HFFc6 (cell line): Measurements from ENCODE around the gene APOL6. TPM values are rescaled to one million over a fixed set of nuclear protein-coding genes. Genes with fewer than 3 reads are reported as not detected.

Experiments used
- DNase-seq: peaks from one replicate; pipeline ENCODE4 v3.0.0-alpha.2; 2018
- H3K27ac Mint-ChIP-seq: 2 replicates; pipeline ENCODE4 v1.8.0; 2020; ENCODE audit warnings: mild to moderate bottlenecking, mixed read lengths
- H3K27me3 Mint-ChIP-seq: 2 replicates; pipeline ENCODE4 v1.8.0; 2021; ENCODE audit warnings: mild to moderate bottlenecking, moderate library complexity, mixed read lengths; ENCODE audit not compliant: insufficient read depth
- H3K36me3 Mint-ChIP-seq: 2 replicates; pipeline ENCODE4 v1.8.0; 2021; ENCODE audit warnings: low read depth, mixed read lengths
- H3K4me1 Mint-ChIP-seq: 2 replicates; pipeline ENCODE4 v1.8.0; 2020; ENCODE audit warnings: low read depth, mixed read lengths
- H3K4me3 Mint-ChIP-seq: 2 replicates; pipeline ENCODE4 v1.8.0; 2020; ENCODE audit warnings: mild to moderate bottlenecking, moderate library complexity, mixed read lengths
- H3K9me3 Mint-ChIP-seq: 2 replicates; pipeline ENCODE4 v1.8.0; 2020; ENCODE audit warnings: mild to moderate bottlenecking, mixed read lengths
- total RNA-seq, 6 experiments: library from RNA; stranded (reverse); fragmentation: NEBNext Ultra II Directional; extraction: Animal tissue kit (Norgen Biotek cat#: 25700); gene quantifications; 2 replicates in 1 of 6; 3 replicates in 5 of 6; pipeline ENCODE4 v1.2.3, GENCODE V29; 2021
- TF ChIP-seq, protein P1 (sequence below): fragments of 200-600 bp; sonication (generic); IDR thresholded peaks from 2 replicates; pipeline ENCODE4 v1.5.0; 2021; ENCODE audit warnings: antibody characterized with exemption, mild to moderate bottlenecking

Gene APOL6
- total RNA-seq, 6 experiments from 2014 or later = 1.4 to 3.6 (median 3.4) TPM

DNA sequence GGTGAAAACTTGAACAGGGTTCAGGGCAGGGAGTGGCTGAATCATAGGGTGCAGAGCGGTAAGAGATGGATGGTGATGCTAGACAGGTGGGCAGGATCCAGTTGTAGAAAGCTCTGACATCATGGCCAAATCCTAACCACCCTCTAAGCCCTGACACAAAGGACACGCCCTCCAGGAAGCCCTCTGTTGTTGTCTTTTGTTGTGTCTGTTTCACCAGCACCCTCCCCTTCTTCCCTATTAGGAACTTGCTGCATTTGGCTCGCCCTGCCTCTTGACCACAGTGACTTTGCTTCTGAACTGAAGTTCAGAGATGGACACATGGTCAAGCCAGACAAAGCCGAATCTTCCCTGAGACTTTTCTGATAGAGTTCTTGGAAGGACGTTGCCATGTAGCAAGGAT, 14.2 kb upstream of the APOL6 start:
- Mint-ChIP-seq H3K4me3 (no peak overlapping the region), H3K36me3 (no peaks in the 10 kb centered on the region; the same call in 1 of the 2 replicates), H3K27ac (no peak overlapping the region), H3K9me3 (no peaks in the 10 kb centered on the region), H3K4me1 (peaks cover 34% of the 10 kb centered on the region), H3K27me3 (peaks cover 4% of the 10 kb centered on the region; the same call in 1 of the 2 replicates)
- no peak for DNase-seq
- TF ChIP-seq, protein P1, sequence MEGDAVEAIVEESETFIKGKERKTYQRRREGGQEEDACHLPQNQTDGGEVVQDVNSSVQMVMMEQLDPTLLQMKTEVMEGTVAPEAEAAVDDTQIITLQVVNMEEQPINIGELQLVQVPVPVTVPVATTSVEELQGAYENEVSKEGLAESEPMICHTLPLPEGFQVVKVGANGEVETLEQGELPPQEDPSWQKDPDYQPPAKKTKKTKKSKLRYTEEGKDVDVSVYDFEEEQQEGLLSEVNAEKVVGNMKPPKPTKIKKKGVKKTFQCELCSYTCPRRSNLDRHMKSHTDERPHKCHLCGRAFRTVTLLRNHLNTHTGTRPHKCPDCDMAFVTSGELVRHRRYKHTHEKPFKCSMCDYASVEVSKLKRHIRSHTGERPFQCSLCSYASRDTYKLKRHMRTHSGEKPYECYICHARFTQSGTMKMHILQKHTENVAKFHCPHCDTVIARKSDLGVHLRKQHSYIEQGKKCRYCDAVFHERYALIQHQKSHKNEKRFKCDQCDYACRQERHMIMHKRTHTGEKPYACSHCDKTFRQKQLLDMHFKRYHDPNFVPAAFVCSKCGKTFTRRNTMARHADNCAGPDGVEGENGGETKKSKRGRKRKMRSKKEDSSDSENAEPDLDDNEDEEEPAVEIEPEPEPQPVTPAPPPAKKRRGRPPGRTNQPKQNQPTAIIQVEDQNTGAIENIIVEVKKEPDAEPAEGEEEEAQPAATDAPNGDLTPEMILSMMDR = no peak

DNA sequence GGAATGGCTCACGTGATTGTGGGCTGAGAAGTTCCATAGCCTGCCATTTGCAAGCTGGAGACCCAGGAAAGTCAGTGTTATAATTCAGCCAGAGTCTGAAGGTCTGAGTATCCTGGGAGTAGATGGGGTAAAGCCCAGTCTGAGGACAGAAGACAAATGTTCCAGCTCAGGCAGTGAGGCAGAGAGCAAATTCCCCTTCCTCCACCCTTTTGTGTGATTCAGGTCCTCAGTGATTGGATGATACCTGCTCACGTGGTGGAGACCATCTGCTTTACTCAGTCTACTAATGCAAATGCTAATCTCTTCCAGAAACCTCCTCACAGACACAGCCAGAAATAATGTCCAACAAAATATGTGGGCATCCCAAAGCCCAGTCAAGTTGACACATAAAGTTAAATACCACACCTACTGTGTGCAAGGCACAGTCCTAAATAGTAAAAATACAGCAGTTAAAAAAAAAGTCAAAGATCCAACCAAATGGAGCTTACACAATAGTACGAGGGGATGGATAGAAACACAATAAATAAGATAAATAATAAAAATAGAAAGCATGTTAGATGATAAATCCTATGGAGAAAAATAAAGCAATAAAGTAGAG, 13.2 kb upstream of the APOL6 start:
- Mint-ChIP-seq H3K36me3 (no peaks in the 10 kb centered on the region; the same call in 1 of the 2 replicates), H3K27me3 (peaks cover 4% of the 10 kb centered on the region; the same call in 1 of the 2 replicates), H3K4me1 (peaks cover 25% of the 10 kb centered on the region), H3K4me3 (no peak overlapping the region), H3K27ac (no peak overlapping the region), H3K9me3 (no peaks in the 10 kb centered on the region)
- no peak for DNase-seq
- TF ChIP-seq, protein P1 = no peak

DNA sequence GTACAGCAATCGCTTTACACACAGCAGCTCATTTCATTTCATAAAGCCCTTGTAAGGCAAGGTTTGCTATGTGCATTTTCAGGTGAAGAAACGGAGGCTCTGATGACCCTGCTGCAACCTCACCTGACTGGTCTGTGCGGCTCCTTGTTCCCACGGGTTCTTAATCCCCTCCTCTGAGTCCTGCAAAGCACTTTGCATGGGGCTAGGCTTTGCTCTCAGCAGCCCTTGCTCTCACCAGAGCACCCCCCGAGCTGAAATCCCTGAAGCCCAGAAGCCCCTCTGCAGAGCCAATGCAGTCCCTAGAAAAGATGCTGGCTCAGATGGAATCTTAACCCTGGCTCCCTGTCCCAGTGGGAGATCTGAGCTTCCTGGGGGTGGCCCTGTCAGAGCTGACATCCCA, 11.0 kb upstream of the APOL6 start:
- no peaks in the 10 kb centered on the region; the same call in 1 of the 2 replicates for H3K36me3 Mint-ChIP-seq
- no peaks in the 10 kb centered on the region; the same call in 1 of the 2 replicates for H3K27me3 Mint-ChIP-seq
- H3K4me1 Mint-ChIP-seq = peaks cover 21% of the 10 kb centered on the region

DNA sequence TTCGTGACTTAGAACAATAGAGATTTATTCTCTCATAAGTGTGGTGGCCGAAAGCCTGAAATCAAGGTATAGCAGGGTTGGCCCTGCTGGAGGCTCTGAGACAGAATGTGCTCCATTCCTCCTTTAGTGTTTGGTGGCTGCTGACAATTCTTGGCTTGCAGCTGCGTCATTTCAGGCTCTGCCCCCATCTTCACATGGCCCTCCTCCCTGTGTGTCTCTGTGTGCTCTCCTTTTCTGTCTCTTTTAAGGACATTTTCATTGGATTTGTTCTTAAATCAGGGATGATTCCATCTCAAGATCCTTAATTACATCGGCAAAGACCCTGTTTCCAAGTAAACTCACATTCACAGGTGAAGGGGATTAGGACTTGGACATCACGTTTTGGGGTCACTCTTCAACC, 10.2 kb upstream of the APOL6 start:
- peak overlapping the region; percentile 93 for H3K27ac Mint-ChIP-seq
- DNase-seq = no peak
- peaks cover 23% of the 10 kb centered on the region for H3K4me1 Mint-ChIP-seq
- H3K9me3 Mint-ChIP-seq = no peaks in the 10 kb centered on the region
- peak overlapping the region; percentile 64 for H3K4me3 Mint-ChIP-seq
- TF ChIP-seq, protein P1 = no peak
- no peaks in the 10 kb centered on the region; the same call in 1 of the 2 replicates for H3K36me3 Mint-ChIP-seq
- no peaks in the 10 kb centered on the region; the same call in 1 of the 2 replicates for H3K27me3 Mint-ChIP-seq

More for the DNA sequence above, 11.0 kb upstream of the APOL6 start:
- H3K27ac Mint-ChIP-seq = no peak overlapping the region
- DNase-seq = no peak
- TF ChIP-seq, protein P1 = no peak
- no peak overlapping the region for H3K4me3 Mint-ChIP-seq
- H3K9me3 Mint-ChIP-seq = no peaks in the 10 kb centered on the region

DNA sequence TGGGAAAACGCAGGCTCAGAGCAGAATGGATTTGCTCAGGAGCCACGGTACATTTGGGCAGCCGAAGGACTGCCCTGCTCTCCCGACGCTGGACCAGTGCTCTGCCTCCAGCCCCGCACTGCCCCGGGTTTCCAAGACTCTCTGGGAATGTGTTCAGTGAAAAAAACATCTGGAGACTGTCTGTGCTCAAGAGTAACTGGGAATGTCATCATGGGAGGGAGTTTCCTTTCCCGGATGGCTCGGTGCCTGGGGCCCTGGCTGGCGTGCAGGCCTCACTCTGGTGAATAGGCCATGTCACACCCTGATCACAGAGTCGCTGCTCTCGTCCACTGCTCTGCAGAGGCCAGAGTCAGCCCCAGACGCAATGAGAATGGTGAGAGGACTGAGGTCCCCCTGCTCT, 9.8 kb upstream of the APOL6 start:
- H3K4me1 Mint-ChIP-seq = peaks cover 23% of the 10 kb centered on the region
- H3K27ac Mint-ChIP-seq = peak overlapping the region; percentile 93
- no peaks in the 10 kb centered on the region for H3K9me3 Mint-ChIP-seq
- H3K36me3 Mint-ChIP-seq = no peaks in the 10 kb centered on the region; the same call in 1 of the 2 replicates
- H3K27me3 Mint-ChIP-seq = no peaks in the 10 kb centered on the region; the same call in 1 of the 2 replicates
- TF ChIP-seq, protein P1 = no peak
- DNase-seq = peak; percentile 68
- H3K4me3 Mint-ChIP-seq = peak overlapping the region; percentile 64
